GM19351 (cell line): ENCODE measurements around the gene LRRC38.
"Not testable (repeated sequence)": the region's sequence is repeated elsewhere in the genome, so short reads cannot be mapped to it uniquely, and the experiment has no call there.

Source experiments
- ATAC-seq: cut with Tn5 transposase; IDR thresholded peaks from one replicate; pipeline ENCODE4 v1.9.1; 2021; ENCODE audit warnings: mild to moderate bottlenecking, moderate library complexity; ENCODE audit not compliant: unreplicated experiment

Gene LRRC38, protein sequence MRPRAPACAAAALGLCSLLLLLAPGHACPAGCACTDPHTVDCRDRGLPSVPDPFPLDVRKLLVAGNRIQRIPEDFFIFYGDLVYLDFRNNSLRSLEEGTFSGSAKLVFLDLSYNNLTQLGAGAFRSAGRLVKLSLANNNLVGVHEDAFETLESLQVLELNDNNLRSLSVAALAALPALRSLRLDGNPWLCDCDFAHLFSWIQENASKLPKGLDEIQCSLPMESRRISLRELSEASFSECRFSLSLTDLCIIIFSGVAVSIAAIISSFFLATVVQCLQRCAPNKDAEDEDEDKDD

DNA sequence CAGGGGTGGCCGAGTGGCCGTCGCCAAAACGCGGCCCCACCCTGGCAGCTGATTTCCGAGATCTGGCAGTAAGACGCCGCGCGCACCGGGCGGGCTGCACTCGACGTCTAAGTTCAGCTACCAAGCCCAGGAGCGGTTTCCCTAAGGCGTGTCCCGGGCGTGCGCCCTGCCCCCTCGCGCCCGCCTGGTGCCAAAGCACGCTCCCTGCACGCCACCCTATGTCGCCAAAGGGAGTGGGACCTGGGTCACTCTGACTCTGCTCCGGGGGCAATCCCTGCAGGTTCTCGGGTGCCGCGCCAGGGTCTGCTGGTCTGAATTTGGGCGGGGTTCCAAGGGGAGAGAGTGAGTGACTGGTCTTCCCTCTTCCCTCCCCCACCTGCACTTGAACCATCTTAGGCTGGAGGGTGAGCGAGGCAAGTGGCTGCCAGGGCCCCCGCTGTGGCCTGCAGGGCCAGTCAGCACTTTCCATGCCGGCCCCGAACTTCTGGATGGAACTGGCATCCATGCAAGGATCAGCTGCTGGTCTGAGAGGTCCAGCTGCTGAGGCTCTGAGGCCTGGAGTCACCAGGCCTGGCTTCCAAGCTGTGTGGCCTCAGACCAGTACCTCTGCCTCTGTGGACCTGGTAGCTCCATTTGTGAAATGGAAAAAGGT is at the start of gene LRRC38:
LRRC38 (minus strand) TSS at position 109 of the 652 bp plus-strand sequence. CDS start 410 bp downstream, outside the sequence.
- ATAC-seq, result no peak

DNA sequence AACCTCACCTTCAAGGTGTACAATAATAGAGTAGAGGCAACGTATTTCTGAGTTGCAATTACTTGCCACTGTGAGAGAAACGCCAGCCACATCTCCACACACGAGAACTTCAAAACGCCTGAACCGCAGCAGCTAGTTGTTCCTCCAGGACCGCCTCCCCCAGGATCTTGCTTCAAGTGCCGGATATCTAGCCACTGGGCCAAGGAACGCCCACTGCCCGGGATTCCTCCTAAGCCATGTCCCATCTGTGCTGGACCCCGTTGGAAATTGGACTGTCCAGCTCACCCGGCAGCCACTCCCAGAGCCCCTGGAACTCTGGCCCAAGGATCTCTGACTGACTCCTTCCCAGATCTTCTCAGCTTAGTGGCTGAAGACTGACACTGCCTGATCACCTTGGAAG is 49.2 kb upstream of the LRRC38 start:
- ATAC-seq, result not testable (repeated sequence)

DNA sequence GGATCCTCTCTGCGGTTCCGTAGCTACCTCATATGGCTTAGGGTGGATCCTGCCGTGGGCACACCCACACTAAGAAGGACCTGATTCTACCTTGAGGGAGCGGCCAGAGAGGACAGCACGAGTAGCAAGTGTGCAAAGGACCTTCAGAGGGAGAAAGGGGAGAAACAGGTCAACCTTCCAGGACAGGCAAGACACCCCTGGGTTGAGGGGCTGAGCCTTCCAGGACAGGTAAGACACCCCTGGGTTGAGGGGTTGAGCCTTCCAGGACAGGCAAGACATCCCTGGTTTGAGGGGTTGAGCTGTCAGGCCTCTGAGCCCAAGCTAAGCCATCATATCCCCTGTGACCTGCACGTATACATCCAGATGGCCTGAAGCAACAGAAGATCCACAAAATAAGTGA is 46.7 kb upstream of the LRRC38 start:
- ATAC-seq, result no peak

DNA sequence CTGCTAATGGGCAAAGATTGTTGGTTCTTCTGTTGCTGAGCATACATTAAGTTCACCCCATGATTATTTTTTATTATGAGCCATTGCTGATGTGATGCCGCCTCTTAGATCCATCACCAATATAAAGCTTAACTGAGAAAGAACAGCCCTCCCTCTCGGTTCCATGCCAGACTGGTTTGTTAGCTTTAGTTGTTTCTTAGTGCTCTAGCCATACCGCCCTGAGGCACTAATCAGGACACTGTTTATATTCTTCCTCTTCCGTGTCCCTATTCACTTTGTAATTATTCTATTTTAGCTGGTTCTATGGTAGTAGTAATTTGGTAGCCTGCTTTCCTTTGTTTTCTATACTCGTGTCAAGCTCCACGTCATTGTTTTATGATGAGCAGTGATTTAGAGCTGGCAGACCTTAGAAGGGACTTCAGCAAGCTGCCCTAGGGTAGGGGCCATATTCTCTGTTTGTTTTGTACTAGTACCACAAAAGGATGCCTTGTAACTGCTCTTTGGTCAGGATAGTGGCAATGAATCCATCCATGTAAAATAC is 42.5 kb upstream of the LRRC38 start:
- no peak for ATAC-seq

DNA sequence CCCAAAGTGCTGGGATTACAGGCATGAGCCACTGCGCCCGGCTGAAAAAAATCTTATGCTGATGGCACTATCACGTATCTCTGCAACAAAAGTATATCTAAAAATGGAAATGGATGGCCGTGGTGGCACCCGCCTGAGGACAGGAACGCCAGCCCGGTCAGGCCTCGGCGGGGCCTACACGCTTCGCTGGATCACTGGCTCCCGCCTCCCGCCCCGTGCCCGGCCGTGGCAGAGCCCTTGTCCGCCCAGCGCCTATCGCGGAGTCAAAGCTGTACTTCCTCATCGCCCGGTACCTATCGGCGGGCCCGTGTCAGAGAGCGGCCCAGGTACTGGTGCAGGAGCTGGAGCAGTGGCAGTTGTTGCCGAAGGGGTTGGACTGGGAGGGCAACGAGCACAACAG is 41.0 kb upstream of the LRRC38 start:
- no peak for ATAC-seq

DNA sequence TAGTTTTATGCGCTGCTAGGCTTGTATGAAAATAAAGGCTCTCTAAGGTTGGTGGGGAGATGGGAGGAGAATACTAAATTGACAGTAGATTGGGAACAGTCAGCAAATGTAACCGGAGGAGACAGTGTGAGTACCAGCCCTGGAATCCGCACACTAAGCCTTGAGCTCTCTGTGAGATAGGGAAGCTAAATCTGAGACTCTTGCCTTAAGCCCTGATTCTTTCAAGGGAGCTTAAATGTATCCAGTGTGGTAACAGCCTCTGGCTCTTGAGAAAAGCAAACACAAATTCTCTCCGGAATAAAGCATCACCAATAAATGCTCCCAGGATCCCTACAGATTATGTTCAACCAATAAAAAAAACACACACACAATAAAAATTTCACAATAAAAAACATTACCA is 36.9 kb upstream of the LRRC38 start:
- no peak for ATAC-seq

DNA sequence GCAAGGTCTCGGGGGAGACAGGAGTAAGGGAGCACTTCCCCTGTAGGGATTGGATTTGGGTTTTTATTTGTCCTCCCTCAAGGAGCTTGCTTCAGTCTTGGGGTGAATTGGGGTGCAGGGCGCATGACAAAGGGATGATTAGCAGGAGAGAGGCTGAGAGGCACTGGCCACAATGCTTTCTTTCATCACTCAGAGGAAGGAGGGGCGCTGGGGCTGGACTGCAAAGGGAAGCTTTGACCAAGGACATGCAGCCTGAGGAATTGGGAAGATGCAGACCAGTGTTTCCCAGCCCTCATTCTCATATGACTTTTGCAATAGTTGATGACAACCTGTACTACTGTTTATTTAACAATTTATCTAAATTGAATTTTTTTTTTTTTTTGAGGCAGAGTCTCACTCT is 35.7 kb upstream of the LRRC38 start:
- ATAC-seq, result no peak

DNA sequence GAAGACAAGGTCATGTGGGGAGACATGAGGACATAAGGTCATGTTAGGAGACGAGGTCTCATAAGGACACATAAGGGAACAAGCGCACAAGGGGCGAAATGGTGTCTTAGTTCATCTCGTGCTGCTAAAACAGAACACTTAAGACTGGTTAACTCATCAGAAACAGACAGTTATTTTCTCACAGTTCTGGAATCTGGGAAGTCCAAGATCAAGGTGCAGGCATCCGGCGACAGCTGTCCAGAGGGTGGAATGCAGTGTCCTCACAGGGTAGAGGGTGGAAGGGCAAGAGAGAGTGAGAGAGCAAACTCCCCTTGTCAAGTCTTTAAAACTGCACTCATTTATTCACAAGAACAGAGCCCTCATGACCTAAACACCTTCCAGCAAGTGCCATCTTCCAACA is 35.2 kb upstream of the LRRC38 start:
- no peak for ATAC-seq

DNA sequence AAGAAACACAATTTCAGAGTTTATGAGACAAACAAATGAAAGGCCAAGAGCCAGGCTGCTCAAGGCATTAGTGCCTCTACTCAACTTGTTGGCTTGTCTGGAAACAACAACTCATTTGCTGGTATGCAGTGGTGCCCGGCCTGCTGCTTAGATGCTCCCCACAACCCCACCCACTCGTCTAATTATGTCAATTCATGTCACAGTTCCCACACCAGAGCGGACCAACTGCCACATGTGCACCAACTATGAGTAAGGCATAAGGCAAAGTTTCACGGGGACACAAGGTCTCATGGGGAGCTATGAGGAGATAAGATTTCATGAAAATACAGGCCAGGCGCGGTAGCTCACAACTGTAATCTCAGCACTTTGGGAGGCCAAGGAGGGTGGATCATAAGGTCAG is 34.5 kb upstream of the LRRC38 start:
- ATAC-seq, result no peak

DNA sequence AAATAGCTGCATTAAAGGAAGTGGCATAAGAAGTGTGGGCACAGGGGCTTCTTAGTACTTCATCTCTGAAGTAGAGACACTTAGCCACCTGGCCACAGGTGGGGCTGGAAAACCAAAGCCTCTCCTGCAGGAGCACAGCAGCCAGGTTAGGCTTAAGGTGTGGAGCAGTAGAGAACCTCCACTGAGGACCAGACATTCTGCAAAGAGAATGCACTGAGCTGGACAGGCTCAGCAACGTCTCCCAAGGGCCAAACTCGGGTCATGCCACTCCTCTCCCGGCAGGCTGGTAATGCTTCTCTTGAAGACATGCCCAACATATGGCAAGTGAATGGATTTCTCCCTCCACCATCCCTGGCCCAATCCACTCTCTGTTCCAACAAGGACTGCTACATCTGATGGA is 33.0 kb upstream of the LRRC38 start:
- ATAC-seq, result no peak

DNA sequence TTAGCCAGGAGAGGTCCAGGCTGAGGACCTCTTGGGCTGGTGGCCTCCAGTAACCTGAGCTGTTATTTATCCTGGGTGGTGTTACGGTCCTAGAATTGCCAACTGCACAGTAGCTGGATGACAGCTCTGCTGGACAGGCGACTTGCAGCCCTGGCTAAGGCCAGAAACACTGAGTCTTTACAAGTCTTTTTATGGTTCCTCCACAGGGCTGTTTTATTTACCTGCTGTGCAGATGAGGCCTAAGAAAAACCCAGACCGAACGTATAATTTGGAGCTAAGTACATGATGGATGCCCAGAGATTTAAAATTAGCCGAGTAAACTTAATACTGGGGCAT is 30.4 kb upstream of the LRRC38 start:
- no peak for ATAC-seq

DNA sequence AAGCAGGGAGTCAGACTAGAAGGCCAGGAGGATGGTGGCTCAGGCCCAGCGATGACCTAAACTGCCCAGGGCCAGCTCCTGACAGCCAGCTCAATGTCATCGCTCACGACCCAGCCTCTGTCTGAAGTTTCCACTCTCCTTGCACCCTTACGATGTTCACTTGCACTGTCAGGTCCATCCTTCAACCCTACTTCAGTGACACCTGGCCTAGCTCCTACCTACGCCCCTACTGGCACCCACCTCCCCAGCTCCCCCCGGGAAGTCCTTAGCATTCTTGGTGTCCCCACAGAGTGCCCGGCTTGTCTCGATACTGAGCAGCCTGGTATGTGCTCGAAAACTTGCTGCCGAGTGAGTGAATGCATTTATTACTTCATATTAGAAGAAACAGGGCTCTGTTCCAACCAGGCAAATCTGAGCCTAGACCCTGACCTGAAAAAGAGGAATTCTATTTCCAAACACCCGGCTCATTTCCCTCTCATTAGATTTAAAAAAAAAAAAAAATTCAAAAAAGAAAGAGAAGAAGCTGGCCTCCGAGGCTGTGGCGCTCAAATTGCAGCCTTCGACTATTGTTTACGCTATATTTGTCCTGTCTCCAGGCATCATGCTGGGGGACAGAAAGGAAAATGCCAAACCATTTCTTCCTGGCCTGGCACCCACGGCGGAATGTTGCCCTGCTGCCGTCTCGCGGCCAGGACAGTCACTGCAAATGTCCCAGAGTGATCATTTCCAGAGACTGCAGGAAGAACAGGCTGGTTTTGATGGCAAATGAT is 29.8 kb upstream of the LRRC38 start:
- no peak for ATAC-seq

DNA sequence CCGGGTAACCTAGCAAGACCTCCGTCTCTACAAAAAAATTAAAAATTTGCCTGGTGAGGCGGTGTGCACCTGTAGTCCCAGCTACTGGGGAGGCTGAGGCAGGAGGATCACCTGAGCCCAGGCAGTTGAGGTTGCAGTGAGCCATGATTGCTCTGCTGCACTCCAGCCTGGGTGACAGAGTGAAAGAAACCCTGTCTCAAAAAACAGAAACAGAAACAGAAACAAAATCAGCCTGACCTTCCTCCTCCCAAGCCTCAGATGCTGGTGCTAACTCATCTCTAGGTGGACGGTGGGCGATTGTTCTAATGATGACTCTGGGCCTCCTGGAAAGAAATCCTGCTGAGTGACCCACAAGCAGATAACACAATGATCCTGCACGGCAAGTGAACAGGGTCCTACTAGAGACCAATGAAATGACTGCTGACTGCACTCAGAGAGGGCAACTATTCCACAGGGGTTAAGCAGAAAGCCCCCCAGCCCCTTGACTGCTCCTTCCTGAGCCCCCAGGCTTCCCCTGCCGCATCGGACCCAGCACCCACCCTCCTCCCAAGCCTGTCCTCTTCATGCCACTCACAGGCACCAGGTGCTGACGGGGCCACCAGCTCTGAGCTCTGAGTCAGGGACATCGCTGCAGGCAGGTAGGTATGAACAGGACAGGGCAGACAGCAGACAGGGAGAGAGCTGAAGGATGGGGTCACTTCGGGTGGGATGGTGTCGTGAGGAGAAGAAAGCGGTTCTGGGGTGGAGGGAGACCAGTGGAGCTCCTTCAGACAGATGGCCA is 27.8 kb upstream of the LRRC38 start:
- no peak for ATAC-seq

DNA sequence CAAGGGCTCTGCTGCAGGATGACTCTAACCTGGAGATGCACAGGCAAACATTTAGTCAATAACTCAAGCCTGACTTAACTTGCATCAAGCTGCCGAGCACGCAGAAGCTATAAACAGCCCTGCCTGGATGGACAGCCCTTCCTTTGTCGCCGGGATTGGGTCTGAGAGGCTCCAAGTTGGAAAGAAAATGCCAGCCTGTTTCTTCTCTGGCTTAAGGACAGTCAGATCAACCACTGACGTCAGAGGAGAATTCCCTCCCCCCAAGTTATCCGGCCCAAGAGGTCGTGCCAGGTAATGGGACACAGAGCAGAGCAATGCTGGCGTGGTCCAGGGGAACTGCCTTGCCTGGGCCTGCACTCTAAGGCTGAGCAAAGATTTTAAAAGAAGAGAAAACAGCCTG is 27.1 kb upstream of the LRRC38 start:
- ATAC-seq, result no peak

DNA sequence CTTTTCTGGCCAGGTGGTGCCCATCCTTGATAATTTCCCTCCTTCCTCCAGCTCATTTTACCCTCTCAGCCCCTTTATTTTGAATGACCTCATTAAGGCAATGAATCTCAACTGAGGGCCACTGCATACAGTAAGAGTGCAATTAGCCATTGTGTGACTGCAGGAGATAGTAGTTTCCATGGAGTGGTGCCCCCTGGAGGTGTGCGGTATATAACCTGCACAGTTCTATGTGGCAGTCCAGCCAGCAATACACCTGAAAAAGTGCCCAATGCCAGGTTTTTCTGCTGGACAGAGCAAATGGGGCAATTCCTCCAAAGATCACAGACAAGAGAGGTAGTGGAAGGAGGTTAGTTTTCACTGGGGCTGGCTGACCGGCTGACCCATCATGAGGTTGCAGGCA is 25.9 kb upstream of the LRRC38 start:
- no peak for ATAC-seq

DNA sequence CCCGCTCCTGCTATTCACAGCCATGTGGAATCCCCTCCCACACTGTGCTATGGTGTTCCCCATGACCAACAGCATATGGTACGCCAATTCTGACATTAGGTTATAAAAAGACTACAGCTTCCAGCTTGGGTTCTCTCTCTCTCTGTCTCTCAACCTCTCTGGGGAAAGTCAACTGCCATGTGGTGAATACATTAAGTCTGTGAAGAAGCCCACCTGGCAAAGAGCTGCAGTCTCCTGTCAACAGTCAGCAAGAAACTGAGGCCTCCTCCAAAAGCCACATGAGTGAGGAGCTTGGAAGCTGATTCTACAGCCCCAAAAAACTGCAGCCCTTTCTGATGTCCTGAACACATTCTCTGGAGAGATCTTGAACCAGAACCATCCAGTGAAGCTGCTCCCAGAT is 25.0 kb upstream of the LRRC38 start:
- ATAC-seq, result no peak

DNA sequence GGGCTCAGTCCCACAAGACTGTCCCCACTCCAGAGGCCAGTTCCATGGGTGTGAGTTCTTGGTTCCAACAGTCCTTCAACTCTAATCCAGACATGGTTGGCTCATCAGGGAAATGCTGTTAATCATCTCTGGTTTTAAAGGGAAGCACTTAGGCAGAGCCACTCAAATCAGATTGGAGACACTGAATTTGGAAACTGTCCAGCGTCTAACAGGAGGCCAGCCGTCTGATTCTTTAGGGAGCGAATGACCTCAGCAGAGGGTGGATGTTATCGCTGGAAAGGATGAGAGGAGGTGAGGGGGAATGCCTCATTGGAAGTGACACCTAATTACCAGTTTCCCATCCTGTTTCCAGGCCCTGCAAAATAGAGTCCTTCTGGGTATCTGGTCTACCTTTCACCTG is 22.8 kb upstream of the LRRC38 start:
- no peak for ATAC-seq

DNA sequence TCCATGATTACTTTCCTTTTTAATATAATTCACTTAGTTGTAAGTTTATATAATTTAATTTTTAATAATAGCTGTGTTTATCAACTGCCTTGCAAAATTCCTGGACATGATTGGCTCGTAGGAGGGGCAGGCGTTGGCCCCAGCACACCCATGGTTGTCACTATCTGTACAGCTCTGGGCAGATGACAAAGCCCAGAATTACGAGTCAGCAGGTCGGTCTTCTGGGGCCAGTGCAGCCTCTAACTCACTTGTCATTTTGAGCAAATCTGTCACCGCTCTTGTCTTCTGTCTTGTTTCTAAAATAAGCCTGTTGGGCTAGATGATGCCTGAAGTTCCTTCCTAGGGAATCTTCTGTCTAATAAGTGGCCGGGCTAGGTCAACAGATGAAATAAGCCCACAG is 21.4 kb upstream of the LRRC38 start:
- no peak for ATAC-seq

DNA sequence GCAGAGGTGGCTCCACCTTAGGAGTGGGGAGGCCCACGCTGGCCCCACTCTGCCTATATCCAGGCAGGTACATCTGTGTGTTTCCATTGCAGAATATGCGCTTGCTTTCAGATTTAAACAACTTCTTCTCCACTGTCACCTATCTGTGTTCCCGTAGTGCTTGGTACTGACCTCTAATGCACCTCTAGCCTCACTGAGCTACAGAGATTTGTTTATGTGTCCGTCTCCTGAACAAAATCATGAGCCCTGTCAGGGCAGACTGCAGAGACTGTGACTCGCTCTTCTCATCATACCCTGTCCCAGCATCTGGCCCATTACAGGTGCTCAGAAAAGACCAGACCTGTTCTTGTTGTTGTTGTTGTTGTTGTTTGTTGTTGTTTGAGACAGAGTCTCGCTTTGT is 14.5 kb upstream of the LRRC38 start:
- ATAC-seq, result no peak

DNA sequence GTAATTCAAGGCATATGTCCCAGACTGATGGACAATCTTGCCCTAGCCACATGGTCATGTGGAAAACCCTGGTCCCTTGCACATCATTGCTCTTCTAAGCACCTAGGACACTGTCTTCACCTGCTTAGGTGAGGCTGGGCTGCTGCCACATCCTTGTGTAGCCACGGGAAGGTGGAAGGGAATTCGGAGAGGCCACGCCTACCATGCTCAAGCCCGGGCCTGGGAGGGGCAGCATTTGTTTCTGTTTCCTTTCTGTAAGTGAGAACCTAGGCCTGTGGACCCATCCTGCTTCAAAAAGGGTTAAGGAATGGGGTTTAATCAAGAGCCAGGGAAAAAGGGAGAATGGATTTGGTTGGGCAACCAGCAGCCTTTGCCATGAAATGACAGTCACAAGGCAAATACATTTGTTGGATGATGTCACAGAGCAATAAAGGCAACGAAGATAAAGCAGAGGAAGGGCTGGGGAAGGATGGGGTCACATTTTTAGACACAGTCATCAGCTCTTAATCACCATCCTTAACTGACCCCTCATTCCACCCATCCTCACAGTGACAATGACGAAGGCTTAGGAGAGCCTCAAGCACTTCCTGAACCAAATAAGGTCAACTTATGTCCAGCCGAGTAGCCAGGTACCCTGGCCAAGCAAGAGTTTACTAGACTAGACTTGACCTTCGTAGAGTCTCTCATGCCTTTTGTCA is 10.1 kb upstream of the LRRC38 start:
- ATAC-seq, result no peak

DNA sequence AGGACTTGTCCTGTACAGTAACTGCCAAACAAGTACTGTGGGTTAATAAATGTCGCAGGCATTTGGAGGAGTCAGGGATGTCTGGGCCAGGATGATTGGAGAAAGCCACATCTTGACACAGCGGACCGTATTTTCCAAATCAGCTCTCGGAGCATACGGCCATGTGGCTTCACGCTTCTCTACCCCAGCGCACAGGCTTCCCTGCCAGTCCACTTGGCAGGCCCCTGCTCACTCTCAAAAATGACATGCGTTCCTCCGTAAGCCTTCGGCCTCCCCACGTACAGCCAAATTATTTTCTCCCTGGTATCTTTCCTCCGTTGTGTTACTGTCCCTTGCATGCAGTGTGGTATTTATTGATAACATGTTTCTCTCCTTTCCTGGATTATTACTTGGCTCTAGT is 7.2 kb upstream of the LRRC38 start:
- no peak for ATAC-seq
